HL-60 (cell line): ENCODE measurements around the gene LRRC8D.

Experiments
- GABPA ChIP-seq: IDR thresholded peaks from 2 replicates; pipeline ENCODE4 v1.6.1; 2012; ENCODE audit warnings: low read depth
- POLR2AphosphoS5 ChIP-seq: IDR thresholded peaks from 2 replicates; pipeline ENCODE4 v1.6.1; 2012; ENCODE audit warnings: low read depth
- REST ChIP-seq: IDR thresholded peaks from 2 replicates; pipeline ENCODE4 v1.6.1; 2012; ENCODE audit warnings: low read depth; ENCODE audit not compliant: insufficient replicate concordance
- TF ChIP-seq, protein P1 (sequence below): IDR thresholded peaks from one replicate; pipeline ENCODE4 v1.5.1; 2011; ENCODE audit warnings: low read length, control low read depth, inconsistent platforms; ENCODE audit not compliant: insufficient read depth

DNA sequence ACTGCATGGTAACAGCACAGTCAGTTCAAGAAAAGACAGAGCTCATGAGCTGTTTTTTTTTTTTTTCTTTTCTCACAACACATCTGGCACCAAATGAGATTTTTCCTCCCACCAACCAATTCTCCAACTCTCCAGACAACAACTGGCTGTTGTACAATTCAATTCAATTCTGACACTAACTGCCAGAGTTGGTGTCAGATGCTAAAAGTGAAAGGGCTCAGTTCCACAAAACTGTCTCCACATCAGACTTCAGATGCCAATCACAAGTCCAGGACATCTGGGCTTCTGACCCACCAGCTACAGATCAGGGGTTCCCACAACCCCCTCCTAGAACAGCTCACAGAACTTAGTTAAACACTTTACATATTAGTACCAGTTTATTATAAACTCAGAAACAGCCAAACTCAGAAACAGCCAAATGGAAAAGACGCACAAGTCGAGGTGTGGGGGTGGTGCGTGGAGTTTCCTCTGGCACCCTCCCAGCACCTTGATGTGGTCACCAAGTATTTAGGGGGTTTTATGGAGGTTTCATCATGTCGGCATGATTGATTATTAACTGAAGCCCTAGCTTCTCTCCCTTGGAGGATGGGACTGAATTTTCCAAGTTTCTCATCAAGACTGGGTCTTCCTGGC lies 39.2 kb upstream of the LRRC8D start:
- TF ChIP-seq REST (no peak), GABPA (no peak), POLR2AphosphoS5 (no peak)
- TF ChIP-seq, protein P1, sequence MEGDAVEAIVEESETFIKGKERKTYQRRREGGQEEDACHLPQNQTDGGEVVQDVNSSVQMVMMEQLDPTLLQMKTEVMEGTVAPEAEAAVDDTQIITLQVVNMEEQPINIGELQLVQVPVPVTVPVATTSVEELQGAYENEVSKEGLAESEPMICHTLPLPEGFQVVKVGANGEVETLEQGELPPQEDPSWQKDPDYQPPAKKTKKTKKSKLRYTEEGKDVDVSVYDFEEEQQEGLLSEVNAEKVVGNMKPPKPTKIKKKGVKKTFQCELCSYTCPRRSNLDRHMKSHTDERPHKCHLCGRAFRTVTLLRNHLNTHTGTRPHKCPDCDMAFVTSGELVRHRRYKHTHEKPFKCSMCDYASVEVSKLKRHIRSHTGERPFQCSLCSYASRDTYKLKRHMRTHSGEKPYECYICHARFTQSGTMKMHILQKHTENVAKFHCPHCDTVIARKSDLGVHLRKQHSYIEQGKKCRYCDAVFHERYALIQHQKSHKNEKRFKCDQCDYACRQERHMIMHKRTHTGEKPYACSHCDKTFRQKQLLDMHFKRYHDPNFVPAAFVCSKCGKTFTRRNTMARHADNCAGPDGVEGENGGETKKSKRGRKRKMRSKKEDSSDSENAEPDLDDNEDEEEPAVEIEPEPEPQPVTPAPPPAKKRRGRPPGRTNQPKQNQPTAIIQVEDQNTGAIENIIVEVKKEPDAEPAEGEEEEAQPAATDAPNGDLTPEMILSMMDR = no peak
